ENCODE measurements around the gene SYT11. TPM values are rescaled to one million over a fixed set of nuclear protein-coding genes. Genes with fewer than 3 reads are reported as not detected.
"Not testable (repeated sequence)": the region's sequence is repeated elsewhere in the genome, so short reads cannot be mapped to it uniquely, and the experiment has no call there.

Gene SYT11
- 23.6 TPM for polyA plus RNA-seq (2013, experiment 1 of 2; ENCODE audit: insufficient read length)
- polyA plus RNA-seq (2013, experiment 2 of 2; ENCODE audit: insufficient read length) = 22.4 TPM

DNA sequence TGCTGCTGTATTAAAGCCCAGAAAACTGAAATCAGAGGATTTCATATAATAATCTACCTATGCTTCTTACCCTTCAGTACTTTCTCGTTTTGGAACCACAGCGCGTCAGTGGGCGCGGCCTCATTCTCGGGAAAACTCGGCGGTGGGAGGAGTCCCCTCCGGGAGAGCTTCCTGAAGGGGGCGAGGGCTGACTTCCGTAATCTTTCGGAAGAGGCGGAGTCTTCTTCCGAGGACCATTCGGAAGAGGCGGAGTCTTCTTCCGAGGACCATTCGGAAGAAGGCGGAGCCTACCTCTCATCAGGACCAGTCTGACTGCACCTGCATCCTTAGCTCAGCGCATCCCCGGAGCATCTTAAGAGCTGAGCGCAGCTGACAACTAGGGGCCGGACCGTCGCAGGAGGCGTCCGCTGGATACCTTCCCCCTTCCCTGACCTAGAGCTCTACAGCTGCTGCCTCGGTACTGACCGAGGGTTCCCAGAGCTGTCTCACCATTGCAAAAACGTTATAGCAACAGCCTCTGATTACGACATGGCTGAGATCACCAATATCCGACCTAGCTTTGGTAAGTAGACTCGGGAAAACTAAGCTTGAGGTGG is at the start of gene SYT11:
Gene SYT11, plus strand, starts transcription at position 334 of the 596 bp plus-strand sequence. Its CDS starts 195 bp downstream, at position 529.
- DNase-seq = peak; percentile 97

- DNase-seq = no peak
Measured at GRCh38 chr1:155812878-155813277, 46.5 kb upstream of the SYT11 start.

DNA sequence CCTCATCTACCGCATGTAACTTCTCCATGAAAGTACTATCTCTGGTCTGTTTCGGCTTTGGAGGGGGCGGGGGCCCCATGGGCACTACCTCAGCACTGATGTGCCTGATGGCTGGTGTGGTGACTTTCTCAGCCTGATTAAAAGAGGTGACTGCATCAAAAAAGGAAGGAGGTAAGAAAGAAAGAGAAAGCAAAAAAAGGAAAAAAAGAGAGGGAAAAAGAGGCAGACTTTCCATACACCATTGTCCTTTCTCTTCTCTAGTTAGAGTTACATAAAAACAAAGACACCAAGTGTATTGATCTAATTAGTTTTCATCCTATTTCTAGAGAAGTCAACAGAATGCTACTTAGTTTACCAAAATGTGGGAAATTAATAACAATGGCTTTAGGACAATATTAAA is 45.7 kb upstream of the SYT11 start:
- DNase-seq = no peak

GRCh38 chr1:155816351-155816750 is 43.0 kb upstream of the SYT11 start:
- DNase-seq = no peak

- no peak for DNase-seq
Measured at GRCh38 chr1:155827450-155827849, 31.9 kb upstream of the SYT11 start.

- DNase-seq = no peak
Measured at GRCh38 chr1:155831279-155831976, 27.9 kb upstream of the SYT11 start.

DNA sequence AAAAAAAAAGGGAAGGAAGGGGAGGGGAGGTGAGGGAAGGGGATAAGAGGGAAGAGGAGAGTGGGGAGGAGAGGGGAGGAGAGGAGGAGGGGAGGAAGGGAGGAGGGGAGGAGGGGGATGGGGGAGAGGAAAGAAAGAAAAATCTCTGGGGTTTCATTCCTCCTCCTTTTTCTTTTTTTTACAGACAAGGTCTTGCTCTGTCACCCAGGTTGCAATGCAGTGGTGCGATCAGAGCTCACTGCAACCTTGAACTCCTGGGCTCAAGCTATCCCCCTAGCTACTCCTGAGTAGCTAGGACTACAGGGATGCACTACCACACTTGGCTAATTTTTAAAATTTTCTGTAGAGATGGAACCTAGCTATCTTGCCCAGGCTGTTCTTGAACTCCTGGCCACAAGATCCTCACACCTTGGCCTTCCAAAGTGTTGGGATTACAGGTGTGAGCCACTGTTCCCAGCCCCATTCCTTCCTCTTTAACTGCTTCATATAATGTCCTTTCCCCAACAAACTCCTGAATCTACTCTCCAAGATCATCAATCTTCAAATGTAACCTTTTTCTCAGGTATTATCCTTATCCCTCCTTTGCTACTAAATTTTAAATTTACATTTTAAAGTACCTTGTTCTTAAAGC is 25.6 kb upstream of the SYT11 start:
- DNase-seq = no peak

GRCh38 chr1:155834296-155834926 is 25.0 kb upstream of the SYT11 start:
- peak; percentile 31 for DNase-seq

- DNase-seq = not testable (repeated sequence)
Measured at GRCh38 chr1:155834927-155835399, 24.4 kb upstream of the SYT11 start.

- DNase-seq = no peak
Measured at GRCh38 chr1:155835548-155835947, 23.8 kb upstream of the SYT11 start.

DNA sequence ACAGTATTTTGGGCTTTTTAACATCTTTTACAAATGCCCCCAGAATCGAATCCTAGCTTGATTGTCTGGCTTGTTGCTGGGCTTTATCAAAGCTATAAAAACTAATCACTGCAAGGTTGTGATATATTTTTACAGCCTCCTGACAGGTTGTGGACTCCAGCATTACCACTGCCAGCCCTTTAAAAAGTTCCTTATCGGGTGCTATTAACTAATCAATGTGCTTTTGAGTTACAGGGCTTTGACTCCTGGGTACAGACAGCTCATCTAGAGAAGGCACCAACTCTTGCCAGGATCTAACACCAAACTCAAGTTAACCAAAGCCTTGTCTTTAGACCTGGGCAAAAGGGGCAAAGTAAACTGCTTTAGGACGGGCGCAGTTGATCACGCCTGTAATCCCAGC is 19.0 kb upstream of the SYT11 start:
- no peak for DNase-seq

GRCh38 chr1:155844860-155845421 is 14.4 kb upstream of the SYT11 start:
- DNase-seq = no peak

DNA sequence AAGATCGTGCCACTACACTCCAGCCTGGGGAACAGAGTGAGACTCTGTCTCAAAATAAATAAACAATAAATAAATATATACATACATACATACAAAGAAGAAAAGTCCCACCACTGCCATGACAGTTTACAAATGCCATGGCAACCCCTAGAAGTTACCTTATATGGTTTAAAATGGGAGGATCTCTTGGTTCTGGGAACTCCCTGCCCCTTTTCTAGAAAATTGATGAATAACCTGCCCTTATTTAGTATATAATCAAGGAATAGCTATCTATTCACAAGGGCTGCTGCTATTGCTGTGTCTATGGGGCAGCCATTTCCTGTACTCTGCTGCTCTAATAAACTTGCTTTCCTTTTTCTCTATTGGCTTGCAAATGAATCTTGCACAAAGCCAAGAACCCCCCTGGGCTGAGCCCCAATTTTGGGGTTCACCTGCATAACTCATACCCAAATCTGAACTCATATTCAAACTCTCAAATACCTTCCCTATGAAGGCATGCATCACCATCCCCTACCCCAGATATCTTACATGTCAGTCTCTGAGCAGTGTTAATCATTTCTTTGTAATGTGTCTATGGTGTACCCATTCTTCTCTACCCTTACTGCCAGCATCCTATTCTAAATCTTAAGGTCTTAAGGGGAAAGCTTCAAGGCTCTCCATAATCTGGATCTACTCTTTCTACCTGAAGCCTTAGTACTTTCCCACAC is 11.4 kb upstream of the SYT11 start:
- DNase-seq = no peak

GRCh38 chr1:155850345-155850744 is 9.0 kb upstream of the SYT11 start:
- no peak for DNase-seq

DNA sequence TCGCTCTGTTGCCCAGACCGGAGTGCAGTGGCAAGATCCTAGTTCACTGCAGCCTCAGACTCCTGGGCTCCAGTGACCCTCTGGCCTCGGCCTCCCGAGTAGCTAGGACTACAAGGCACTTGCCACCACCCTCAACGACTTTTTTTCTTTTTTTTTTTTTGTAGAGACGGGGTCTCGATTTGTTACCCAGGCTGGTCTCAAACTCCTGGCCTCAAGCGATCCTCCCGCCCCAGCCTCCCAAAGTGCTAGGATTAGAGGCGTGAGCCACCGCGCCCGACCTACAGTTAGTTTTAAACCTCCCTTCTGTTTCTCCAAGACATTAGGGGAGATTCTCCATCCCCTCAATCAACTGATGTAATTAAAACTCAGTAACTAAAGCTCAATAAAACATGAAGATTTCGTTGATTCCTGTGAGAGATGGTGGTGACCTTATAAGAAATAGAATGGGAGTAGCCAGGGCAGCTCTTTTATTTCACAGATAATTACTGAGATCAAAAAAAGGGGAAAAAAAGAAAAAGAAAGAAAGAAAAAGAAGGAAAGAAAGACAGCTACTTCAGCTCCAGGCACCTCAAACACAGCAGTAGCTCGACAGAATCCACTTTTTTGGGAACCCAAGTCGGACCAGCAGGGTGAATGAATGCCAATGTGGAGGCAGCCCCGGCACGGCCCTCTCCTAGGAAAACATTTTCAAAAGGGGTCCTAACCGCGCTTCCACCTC is 3.0 kb upstream of the SYT11 start:
- no peak for DNase-seq

- DNase-seq = peak; percentile 91
Measured at GRCh38 chr1:155856975-155857930, 2.1 kb upstream of the SYT11 start, which contains the start of gene GON4L. Gene GON4L, minus strand, starts transcription at chr1:155857214. Its CDS starts 3,434 bp downstream, at chr1:155853780.

- DNase-seq = no peak
Measured at GRCh38 chr1:155858800-155859233, 550 bp upstream of the SYT11 start.

DNA sequence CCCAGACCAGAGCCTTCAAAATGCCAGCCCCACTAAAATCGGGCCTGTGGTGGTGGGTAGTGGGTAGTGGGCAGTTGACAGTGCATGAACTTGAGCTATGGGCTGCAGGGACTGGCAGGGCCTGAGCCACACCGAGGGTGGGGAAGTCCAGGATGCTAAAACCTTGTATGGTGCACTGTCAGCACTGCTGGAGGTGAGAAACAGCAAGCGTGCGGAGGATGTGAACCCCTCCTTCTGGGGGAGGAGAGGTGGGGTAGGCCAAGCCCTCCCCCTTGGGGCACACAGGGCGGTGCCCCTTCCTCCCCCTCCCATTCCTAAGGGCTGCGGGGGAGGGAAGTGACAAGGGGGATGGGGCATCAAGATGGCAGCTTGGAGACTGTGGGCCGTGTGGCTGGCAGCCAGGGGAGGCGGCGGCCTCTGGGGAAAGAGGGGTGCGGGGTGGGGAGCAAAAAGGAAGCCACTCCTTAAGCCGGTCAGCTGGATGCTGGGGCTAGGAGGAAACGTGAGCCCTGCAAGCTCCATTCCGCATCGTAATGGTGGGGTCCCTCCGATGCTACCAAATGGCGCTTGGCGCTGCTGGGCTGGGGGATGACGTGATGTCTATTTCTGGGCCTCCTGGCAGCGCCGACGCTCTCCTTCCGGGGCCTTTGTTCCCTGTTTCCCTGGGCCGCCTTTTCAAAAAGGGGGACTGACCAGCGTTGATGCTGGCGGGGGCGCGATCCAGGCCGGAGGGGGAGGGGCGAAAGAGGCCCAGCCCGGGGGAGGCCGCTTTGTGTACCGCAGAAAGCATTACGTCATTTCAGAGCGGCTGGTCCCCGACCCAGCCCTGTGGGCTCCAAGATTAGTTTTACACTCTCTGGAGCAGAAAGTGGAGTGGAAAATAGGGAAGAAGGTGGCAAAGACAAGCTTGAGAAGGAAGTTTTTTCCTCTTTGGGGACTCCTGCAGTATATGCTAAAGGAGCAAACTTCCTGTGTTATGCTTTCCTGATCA is 809 bp downstream of the SYT11 start:
- DNase-seq = peak; percentile 84

Data from fibroblast of skin of abdomen (primary cell).